Karpas-422 (cell line): ENCODE results near the gene HIBADH. TPM values are rescaled to one million over a fixed set of nuclear protein-coding genes. Genes with fewer than 3 reads are reported as not detected.

ENCODE experiments used
- DNase-seq: peaks from one replicate; pipeline ENCODE4 v3.0.0-alpha.2; 2015
- H2AFZ ChIP-seq: fragments of 200-600 bp; sonication (generic); 2 replicates; pipeline ENCODE4 v1.6.1; 2014; ENCODE audit warnings: antibody characterized with exemption, low read length, mixed read lengths
- H3K27ac ChIP-seq: fragments of 200-600 bp; sonication (generic); 2 replicates; pipeline ENCODE4 v1.5.1; 2014; ENCODE audit warnings: mild to moderate bottlenecking, low read length, moderate library complexity
- H3K27me3 ChIP-seq: fragments of 200-600 bp; sonication (generic); 2 replicates; pipeline ENCODE4 v1.6.1; 2014; ENCODE audit warnings: low read length, mixed read lengths
- H3K36me3 ChIP-seq: fragments of 200-600 bp; sonication (generic); 2 replicates; pipeline ENCODE4 v1.6.1; 2014; ENCODE audit warnings: low read length, mixed read lengths; ENCODE audit not compliant: insufficient read depth
- H3K4me1 ChIP-seq: fragments of 200-600 bp; sonication (generic); 2 replicates; pipeline ENCODE4 v1.6.1; 2014; ENCODE audit warnings: mild to moderate bottlenecking, low read length, mixed read lengths
- H3K4me2 ChIP-seq: fragments of 200-600 bp; sonication (generic); 2 replicates; pipeline ENCODE4 v1.6.1; 2014; ENCODE audit warnings: low read length, low read depth, mild to moderate bottlenecking; ENCODE audit not compliant: poor library complexity, severe bottlenecking
- H3K4me3 ChIP-seq: fragments of 200-600 bp; sonication (generic); 2 replicates; pipeline ENCODE4 v1.5.1; 2014; ENCODE audit warnings: mild to moderate bottlenecking, antibody characterized with exemption, low read length, mixed read lengths
- H3K79me2 ChIP-seq: fragments of 200-600 bp; sonication (generic); 2 replicates; pipeline ENCODE4 v1.6.1; 2014; ENCODE audit warnings: mild to moderate bottlenecking, low read length, mixed read lengths
- H3K9ac ChIP-seq: fragments of 200-600 bp; sonication (generic); 2 replicates; pipeline ENCODE4 v1.6.0; 2014; ENCODE audit warnings: low read length
- H3K9me2 ChIP-seq: fragments of 200-600 bp; sonication (generic), shearing (Covaris generic); replicated peaks from 2 replicates; pipeline ENCODE4 v1.6.0; 2014; ENCODE audit warnings: mild to moderate bottlenecking, low read length, moderate library complexity; ENCODE audit not compliant: insufficient read depth
- H3K9me3 ChIP-seq: fragments of 300-700, 200-600 bp; sonication (generic); 2 replicates; pipeline ENCODE4 v1.6.1; 2014; ENCODE audit warnings: low read length, mixed read lengths
- H4K20me1 ChIP-seq: fragments of 200-600 bp; sonication (generic); 2 replicates; pipeline ENCODE4 v1.6.1; 2014; ENCODE audit warnings: mild to moderate bottlenecking, antibody characterized with exemption, low read length, low read depth; ENCODE audit not compliant: insufficient read depth
- total RNA-seq: library from RNA; depleted of rRNA; stranded (reverse); fragments of >200 nt; shearing (Covaris generic); gene quantifications from 2 replicates; pipeline ENCODE4 v1.2.3, GENCODE V29; 2014; ENCODE audit warnings: low replicate concordance

The HIBADH gene
- total RNA-seq, 1 experiment from 2014 or later, result 30.1 TPM

- Histone ChIP-seq H3K27ac (no peak overlapping the region), H3K27me3 (peaks cover 4% of the 10 kb centered on the region; the same call in 1 of the 2 replicates), H3K9me2 (no peaks in the 10 kb centered on the region)
Observed at GRCh38 chr7:27688646-27689045, 26.0 kb upstream of the HIBADH start.

GRCh38 chr7:27688056-27688455 lies 25.4 kb upstream of the HIBADH start:
- H3K79me2 ChIP-seq, result no peaks in the 10 kb centered on the region
- H3K27me3 ChIP-seq, result peaks cover 4% of the 10 kb centered on the region; the same call in 1 of the 2 replicates
- H3K27ac ChIP-seq, result no peak overlapping the region
- H3K9ac ChIP-seq, result no peak overlapping the region
- no peaks in the 10 kb centered on the region for H3K4me1 ChIP-seq
- no peak overlapping the region for H3K4me3 ChIP-seq
- no peak for DNase-seq
- H4K20me1 ChIP-seq, result no peaks in the 10 kb centered on the region
- H3K36me3 ChIP-seq, result no peaks in the 10 kb centered on the region
- no peak overlapping the region for H2AFZ ChIP-seq
- H3K9me2 ChIP-seq, result no peaks in the 10 kb centered on the region
- no peaks in the 10 kb centered on the region for H3K9me3 ChIP-seq
- no peak overlapping the region for H3K4me2 ChIP-seq

More at GRCh38 chr7:27688646-27689045, 26.0 kb upstream of the HIBADH start:
- DNase-seq, result no peak
- Histone ChIP-seq H3K79me2 (no peaks in the 10 kb centered on the region), H2AFZ (no peak overlapping the region), H3K9ac (no peak overlapping the region), H3K9me3 (no peaks in the 10 kb centered on the region), H3K4me2 (no peak overlapping the region), H4K20me1 (no peaks in the 10 kb centered on the region), H3K4me3 (no peak overlapping the region), H3K36me3 (no peaks in the 10 kb centered on the region), H3K4me1 (no peaks in the 10 kb centered on the region)

GRCh38 chr7:27686315-27686714 lies 23.6 kb upstream of the HIBADH start:
- no peak for DNase-seq
- H3K4me3 ChIP-seq, result no peak overlapping the region
- no peak overlapping the region for H2AFZ ChIP-seq
- H3K4me1 ChIP-seq, result peaks cover 1% of the 10 kb centered on the region; the same call in 1 of the 2 replicates
- H3K9me2 ChIP-seq, result no peaks in the 10 kb centered on the region
- no peaks in the 10 kb centered on the region for H4K20me1 ChIP-seq
- no peak overlapping the region for H3K4me2 ChIP-seq
- no peak overlapping the region for H3K9ac ChIP-seq
- H3K27me3 ChIP-seq, result peaks cover 4% of the 10 kb centered on the region; the same call in 1 of the 2 replicates
- H3K79me2 ChIP-seq, result no peaks in the 10 kb centered on the region
- H3K9me3 ChIP-seq, result no peaks in the 10 kb centered on the region
- no peaks in the 10 kb centered on the region for H3K36me3 ChIP-seq
- no peak overlapping the region for H3K27ac ChIP-seq

- H3K9me2 ChIP-seq, result no peaks in the 10 kb centered on the region
- H3K4me3 ChIP-seq, result no peak overlapping the region
- H3K9me3 ChIP-seq, result no peaks in the 10 kb centered on the region
- no peak overlapping the region for H2AFZ ChIP-seq
- no peak overlapping the region for H3K9ac ChIP-seq
- H3K27ac ChIP-seq, result no peak overlapping the region
- H3K36me3 ChIP-seq, result no peaks in the 10 kb centered on the region
- peaks cover 5% of the 10 kb centered on the region for H3K4me1 ChIP-seq
- no peaks in the 10 kb centered on the region for H3K79me2 ChIP-seq
- DNase-seq, result no peak
- peaks cover 4% of the 10 kb centered on the region; the same call in 1 of the 2 replicates for H3K27me3 ChIP-seq
- no peak overlapping the region for H3K4me2 ChIP-seq
- no peaks in the 10 kb centered on the region for H4K20me1 ChIP-seq
Observed at GRCh38 chr7:27685893-27686292, 23.2 kb upstream of the HIBADH start.

GRCh38 chr7:27685209-27685608 lies 22.5 kb upstream of the HIBADH start:
- Histone ChIP-seq H3K36me3 (no peaks in the 10 kb centered on the region), H3K9me2 (no peaks in the 10 kb centered on the region), H3K4me3 (no peak overlapping the region), H3K9me3 (no peaks in the 10 kb centered on the region), H3K4me1 (peaks cover 12% of the 10 kb centered on the region), H4K20me1 (no peaks in the 10 kb centered on the region), H2AFZ (no peak overlapping the region), H3K4me2 (no peak overlapping the region), H3K27me3 (peaks cover 4% of the 10 kb centered on the region; the same call in 1 of the 2 replicates), H3K79me2 (no peaks in the 10 kb centered on the region), H3K9ac (no peak overlapping the region), H3K27ac (no peak overlapping the region)
- DNase-seq, result no peak

- Histone ChIP-seq H3K4me2 (no peak overlapping the region), H3K9me3 (no peaks in the 10 kb centered on the region), H3K79me2 (no peaks in the 10 kb centered on the region), H3K27ac (no peak overlapping the region), H3K4me3 (no peak overlapping the region), H2AFZ (no peak overlapping the region), H3K27me3 (peaks cover 4% of the 10 kb centered on the region; the same call in 1 of the 2 replicates), H3K9me2 (no peaks in the 10 kb centered on the region), H4K20me1 (no peaks in the 10 kb centered on the region), H3K9ac (no peak overlapping the region), H3K36me3 (no peaks in the 10 kb centered on the region), H3K4me1 (peaks cover 16% of the 10 kb centered on the region)
- DNase-seq, result no peak
Observed at GRCh38 chr7:27684491-27684890, 21.8 kb upstream of the HIBADH start.

GRCh38 chr7:27680610-27681009 lies 17.9 kb upstream of the HIBADH start:
- no peaks in the 10 kb centered on the region for H3K9me2 ChIP-seq
- H3K27ac ChIP-seq, result no peak overlapping the region
- peaks cover 16% of the 10 kb centered on the region for H3K4me1 ChIP-seq
- H3K4me2 ChIP-seq, result peak overlapping the region; percentile 34
- H3K9ac ChIP-seq, result no peak overlapping the region
- no peaks in the 10 kb centered on the region for H4K20me1 ChIP-seq
- no peaks in the 10 kb centered on the region for H3K36me3 ChIP-seq
- H3K79me2 ChIP-seq, result no peaks in the 10 kb centered on the region
- no peaks in the 10 kb centered on the region for H3K9me3 ChIP-seq
- no peak overlapping the region for H3K4me3 ChIP-seq
- peak; percentile 75 for DNase-seq
- H2AFZ ChIP-seq, result no peak overlapping the region
- no peaks in the 10 kb centered on the region for H3K27me3 ChIP-seq

GRCh38 chr7:27678617-27679260 lies 16.1 kb upstream of the HIBADH start:
- Histone ChIP-seq H3K79me2 (no peaks in the 10 kb centered on the region), H3K9me3 (no peaks in the 10 kb centered on the region), H3K4me2 (no peak overlapping the region), H3K4me1 (peaks cover 16% of the 10 kb centered on the region), H3K9ac (no peak overlapping the region), H3K27ac (no peak overlapping the region), H4K20me1 (no peaks in the 10 kb centered on the region), H2AFZ (no peak overlapping the region), H3K27me3 (no peaks in the 10 kb centered on the region), H3K4me3 (no peak overlapping the region), H3K9me2 (no peaks in the 10 kb centered on the region), H3K36me3 (no peaks in the 10 kb centered on the region)
- DNase-seq, result no peak
